ENCODE results near the gene CNIH1. TPM values are rescaled to one million over a fixed set of nuclear protein-coding genes. Genes with fewer than 3 reads are reported as not detected.

The CNIH1 gene
- total and polyA plus RNA-seq, 8 donors: 10.8 to 43.5 (median 34.7) TPM

GRCh38 chr14:54475911-54476310, 34.7 kb upstream of the CNIH1 start:
- Histone ChIP-seq H3K4me1 (peaks cover 0 to 7% (median under 1%) of the 10 kb centered on the region in 3 donors), H3K4me3 (no peak overlapping the region), H3K27me3 (no peaks in the 10 kb centered on the region), H3K9me3 (no peaks in the 10 kb centered on the region), H3K27ac (no peak overlapping the region), H3K36me3 (no peaks in the 10 kb centered on the region)
- intact Hi-C loops (cut with DNase I): no loop called here
- FAIRE-seq (no peak), DNase-seq (no peak), ATAC-seq (no peak)
- WGBS, 2 donors: 92 to 94% methylated on average over 4 of the region's 4 CpGs
- TF ChIP-seq CTCF (IDR thresholded peaks at IDR 0.05): no peak

GRCh38 chr14:54475187-54475899, 34.2 kb upstream of the CNIH1 start:
- 83 to 86% methylated on average over 4 of the region's 4 CpGs for WGBS, 2 donors
- no peak overlapping the region for H3K4me3 ChIP-seq
- H3K4me1 ChIP-seq: peaks cover 0 to 10% (median 6%) of the 10 kb centered on the region in 3 donors
- DNase-seq (no peak), FAIRE-seq (no peak), ATAC-seq (no peak)
- no peaks in the 10 kb centered on the region for H3K27me3 ChIP-seq
- H3K27ac ChIP-seq: no peak overlapping the region
- H3K9me3 ChIP-seq: no peaks in the 10 kb centered on the region
- intact Hi-C loops (cut with DNase I): no loop called here
- TF ChIP-seq CTCF (IDR thresholded peaks at IDR 0.05): no peak
- no peaks in the 10 kb centered on the region for H3K36me3 ChIP-seq

GRCh38 chr14:54474232-54474793, 33.1 kb upstream of the CNIH1 start:
- Histone ChIP-seq H3K9me3 (no peaks in the 10 kb centered on the region), H3K36me3 (no peaks in the 10 kb centered on the region), H3K4me3 (no peak overlapping the region), H3K27ac (no peak overlapping the region), H3K27me3 (no peaks in the 10 kb centered on the region), H3K4me1 (peaks cover 0 to 10% (median 6%) of the 10 kb centered on the region in 3 donors)
- TF ChIP-seq CTCF (IDR thresholded peaks at IDR 0.05): no peak
- ATAC-seq: peak in 1 of 4 donors; percentile 24
- DNase-seq: no peak
- FAIRE-seq: peak; percentile 68
- intact Hi-C loops (cut with DNase I): no loop called here
- WGBS, 2 donors: 65 to 70% methylated on average over 2 of the region's 2 CpGs

GRCh38 chr14:54472315-54472714, 31.1 kb upstream of the CNIH1 start:
- Histone ChIP-seq H3K4me1 (peaks cover 0 to 10% (median 6%) of the 10 kb centered on the region in 3 donors), H3K36me3 (no peaks in the 10 kb centered on the region), H3K27ac (no peak overlapping the region), H3K4me3 (no peak overlapping the region), H3K9me3 (no peaks in the 10 kb centered on the region), H3K27me3 (no peaks in the 10 kb centered on the region)
- ATAC-seq (no peak), FAIRE-seq (no peak), DNase-seq (no peak)
- intact Hi-C loops (cut with DNase I): no loop called here
- TF ChIP-seq CTCF (IDR thresholded peaks at IDR 0.05): no peak
- 93 to 94% methylated on average over 4 of the region's 4 CpGs for WGBS, 2 donors

GRCh38 chr14:54471641-54472040, 30.5 kb upstream of the CNIH1 start:
- H3K36me3 ChIP-seq: no peaks in the 10 kb centered on the region
- intact Hi-C loops (cut with DNase I): no loop called here
- H3K4me3 ChIP-seq: no peak overlapping the region
- H3K27me3 ChIP-seq: no peaks in the 10 kb centered on the region
- FAIRE-seq: no peak
- WGBS, 2 donors: 57 to 67% methylated on average over 4 of the region's 4 CpGs
- H3K27ac ChIP-seq: no peak overlapping the region
- H3K4me1 ChIP-seq: peaks cover 0 to 10% (median 6%) of the 10 kb centered on the region in 3 donors
- ATAC-seq: peak in 3 of 4 donors; percentile 32 to 64 (median 44)
- H3K9me3 ChIP-seq: no peaks in the 10 kb centered on the region
- DNase-seq: no peak
- TF ChIP-seq CTCF (IDR thresholded peaks at IDR 0.05): no peak
